Endothelial cell of umbilical vein (primary cell): ENCODE measurements around the gene ADAMTS12. TPM values are rescaled to one million over a fixed set of nuclear protein-coding genes. Genes with fewer than 3 reads are reported as not detected.

Source experiments
- BruUV-seq: library from RNA; stranded (reverse); fragments of 400-500 nt; replicated peaks from 2 replicates; lab custom pipeline; 2021; lab: Mats Ljungman, UMichigan
- CTCF ChIA-PET: fragments of 300-600, 350-600 bp; sonication (Branson Sonifier 250); formaldehyde crosslinking; loops from one replicate; lab custom pipeline; 2021; ENCODE audit warnings: antibody characterized with exemption, inconsistent platforms; lab: Charles Lee
- POLR2A ChIA-PET: fragments of 300-600, 350-600 bp; sonication (Branson Sonifier 250); formaldehyde crosslinking; loops from one replicate; lab custom pipeline; 2021; ENCODE audit warnings: antibody characterized with exemption, inconsistent platforms; lab: Charles Lee
- DNase-seq: peaks from one replicate; pipeline ENCODE4 v3.0.0-alpha.2; 2011; ENCODE audit warnings: low read depth, low spot score
- FAIRE-seq: peaks from 2 replicates; lab custom pipeline; 2011; peaks lifted over from hg19 to GRCh38; lab: Jason Lieb, UNC
- H2AFZ ChIP-seq: 2 replicates; pipeline ENCODE4 v1.6.0; 2012; ENCODE audit warnings: low read depth, low read length, control low read depth, inconsistent platforms
- H3K27ac ChIP-seq: 2 replicates; pipeline ENCODE4 v1.5.1; 2011; ENCODE audit warnings: low read depth, mild to moderate bottlenecking, control low read depth, low read length, moderate library complexity; ENCODE audit not compliant: insufficient read depth
- H3K27me3 ChIP-seq, 2 experiments: 2 replicates each; pipeline versions ENCODE4 v1.6.0 to v1.6.1; 2011; ENCODE audit warnings: low read length in 2 of 2, mixed read lengths in 1 of 2; ENCODE audit not compliant: control insufficient read depth in 2 of 2, insufficient read depth in 2 of 2
- H3K36me3 ChIP-seq, 2 experiments: 2 replicates in 1 of 2; 3 replicates in 1 of 2; pipeline ENCODE4 v1.5.1; 2011; ENCODE audit warnings: low read length in 2 of 2, mild to moderate bottlenecking in 1 of 2, moderate library complexity in 1 of 2; ENCODE audit not compliant: control insufficient read depth in 2 of 2, insufficient read depth in 2 of 2; ENCODE audit errors: extremely low read depth in 1 of 2
- H3K4me1 ChIP-seq: 3 replicates; pipeline ENCODE4 v1.5.1; 2011; ENCODE audit warnings: mild to moderate bottlenecking, low read length; ENCODE audit not compliant: control insufficient read depth, insufficient read depth; ENCODE audit errors: extremely low read depth
- H3K4me2 ChIP-seq: 2 replicates; pipeline ENCODE4 v1.6.1; 2011; ENCODE audit warnings: low read length, control low read depth, mixed read lengths; ENCODE audit not compliant: insufficient read depth
- H3K4me3 ChIP-seq, 3 experiments: fragments of 200-600 bp in 1 of 3; sonication (generic), shearing (Covaris generic) in 1 of 3; replicated peaks in 1 of 3; 2 replicates each; pipeline ENCODE4 v1.5.1; 2011 to 2016; ENCODE audit warnings: control low read depth in 3 of 3, low read length in 3 of 3, mild to moderate bottlenecking in 2 of 3, inconsistent platforms in 1 of 3, low read depth in 1 of 3, moderate library complexity in 1 of 3; ENCODE audit not compliant: insufficient read depth in 1 of 3
- H3K79me2 ChIP-seq: 2 replicates; pipeline ENCODE4 v1.6.0; 2012; ENCODE audit warnings: low read length, inconsistent platforms; ENCODE audit not compliant: control insufficient read depth, insufficient read depth
- H3K9ac ChIP-seq: replicated peaks from 2 replicates; pipeline ENCODE3; 2011; ENCODE audit warnings: low read length, control low read depth; ENCODE audit not compliant: insufficient read depth; ENCODE audit errors: extremely low read depth
- H3K9me1 ChIP-seq: replicated peaks from 3 replicates; pipeline ENCODE4 v1.6.0; 2011; ENCODE audit warnings: mild to moderate bottlenecking, low read length; ENCODE audit not compliant: control insufficient read depth, insufficient read depth; ENCODE audit errors: extremely low read depth
- H3K9me3 ChIP-seq: replicated peaks from 2 replicates; pipeline ENCODE4 v1.5.1; 2012; ENCODE audit warnings: low read length, inconsistent platforms; ENCODE audit not compliant: control insufficient read depth, insufficient read depth
- H4K20me1 ChIP-seq: replicated peaks from 2 replicates; pipeline ENCODE3; 2011; ENCODE audit warnings: mild to moderate bottlenecking, low read length; ENCODE audit not compliant: control insufficient read depth, insufficient read depth; ENCODE audit errors: extremely low read depth
- EZH2 ChIP-seq: IDR thresholded peaks from 2 replicates; pipeline ENCODE4 v1.6.1; 2012; ENCODE audit warnings: borderline replicate concordance, low read depth, mild to moderate bottlenecking, moderate library complexity, low read length, inconsistent platforms; ENCODE audit not compliant: severe bottlenecking
- FOS ChIP-seq: IDR thresholded peaks from 2 replicates; pipeline ENCODE4 v1.6.1; 2011; ENCODE audit warnings: mild to moderate bottlenecking, low read length, moderate library complexity, borderline replicate concordance; ENCODE audit not compliant: insufficient read depth
- GATA2 ChIP-seq: IDR thresholded peaks from 2 replicates; pipeline ENCODE4 v1.7.0; 2011; ENCODE audit warnings: low read depth, mild to moderate bottlenecking, moderate library complexity, mixed read lengths, low read length; ENCODE audit not compliant: insufficient read length, insufficient read depth
- JUN ChIP-seq: IDR thresholded peaks from 2 replicates; pipeline ENCODE4 v1.6.1; 2011; ENCODE audit warnings: borderline replicate concordance, low read depth; ENCODE audit not compliant: insufficient read length, insufficient read depth
- MYC ChIP-seq: IDR thresholded peaks from one replicate; pipeline ENCODE4 v1.6.1; 2011; ENCODE audit warnings: mild to moderate bottlenecking, low read depth, low read length
- POLR2A ChIP-seq: IDR thresholded peaks from 2 replicates; pipeline ENCODE4 v1.6.1; 2012; ENCODE audit warnings: low read depth, mild to moderate bottlenecking, control low read depth, low read length
- POLR2AphosphoS5 ChIP-seq: IDR thresholded peaks from 2 replicates; pipeline ENCODE4 v1.6.1; 2012; ENCODE audit warnings: low read depth, mild to moderate bottlenecking, control low read depth, low read length, moderate library complexity; ENCODE audit not compliant: insufficient read depth
- dilution Hi-C: fragments of 300-500 bp; cut with MboI; formaldehyde crosslinking; loops from one replicate; pipeline ENCODE4 v1.15.0; 2019; ENCODE audit warnings: low sequenced_read_pairs; ENCODE audit not compliant: extremely low pct_ligation_motif_present
- intact Hi-C: fragments of 100-400 bp; cut with micrococcal nuclease; formaldehyde crosslinking; loops from one replicate; pipeline ENCODE4 v1.10.0; 2022
- polyA plus RNA-seq, 4 experiments: library from polyadenylated mRNA; depleted of rRNA in 3 of 4; stranded (reverse) in 3 of 4; unstranded in 1 of 4; fragments of >200 nt; gene quantifications; 2 replicates each; pipeline versions ENCODE4 v1.2.1 to v1.2.3, GENCODE V29; 2011 to 2012; ENCODE audit warnings: missing spikeins in 1 of 4
- total RNA-seq: library from RNA; stranded (reverse); gene quantifications from 2 replicates; pipeline ENCODE4 v1.2.3, GENCODE V29; 2021
- TF ChIP-seq, protein P1 (sequence below), 2 donors: IDR thresholded peaks; 1 replicate in 1 of 2; 2 replicates in 1 of 2; pipeline ENCODE4 v1.5.1; 2011; ENCODE audit warnings: low read length in 2 of 2, mild to moderate bottlenecking in 2 of 2, moderate library complexity in 2 of 2, control low read depth in 1 of 2, inconsistent platforms in 1 of 2, low read depth in 1 of 2; ENCODE audit not compliant: insufficient read depth in 1 of 2; ENCODE audit errors: extremely low read depth in 1 of 2
- TF ChIP-seq, protein P2 (sequence below): IDR thresholded peaks from 2 replicates; pipeline ENCODE4 v1.6.1; 2011; ENCODE audit not compliant: insufficient read depth, insufficient read length

ADAMTS12 gene
- total and polyA plus RNA-seq, 2 donors (not counting 3 experiments of a cell fraction or from before 2014, with no cell fraction given): 0.88 TPM; not detected in 1

DNA sequence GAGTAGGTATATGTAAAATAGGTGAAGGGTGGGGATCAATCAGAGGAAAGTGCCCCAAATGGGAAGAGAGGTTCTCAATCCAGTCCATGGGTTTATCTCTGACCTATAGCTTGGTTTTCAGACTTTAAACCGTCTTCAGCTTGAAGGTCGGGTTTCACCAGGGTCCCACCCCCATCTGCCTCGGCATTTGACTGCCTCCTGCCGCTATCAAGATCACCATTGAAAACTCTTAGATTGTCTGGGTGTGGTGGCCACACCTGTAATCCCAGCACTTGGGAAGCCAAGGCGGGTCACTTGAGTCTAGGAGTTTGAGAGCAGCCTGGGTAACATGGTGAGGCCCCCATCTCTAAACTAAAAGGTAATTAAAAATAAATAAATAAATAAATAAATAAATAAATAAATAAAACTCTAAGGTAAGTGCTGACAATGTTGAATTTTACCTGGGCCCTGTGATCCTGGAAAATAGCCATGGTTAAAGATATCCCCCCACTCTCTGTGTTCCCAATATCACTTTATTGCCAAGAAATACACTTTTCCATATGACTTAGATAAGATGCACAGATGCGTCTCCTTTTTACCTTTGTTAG lies 402.2 kb downstream of the ADAMTS12 start:
- Histone ChIP-seq H3K27me3 (peaks cover 0 to 3% of the 10 kb centered on the region in 2 experiments), H3K9me1 (no peaks in the 10 kb centered on the region), H3K4me2 (no peak overlapping the region), H3K27ac (no peak overlapping the region), H2AFZ (no peak overlapping the region), H3K4me3 (no peak overlapping the region), H3K79me2 (no peaks in the 10 kb centered on the region), H3K36me3 (no peaks in the 10 kb centered on the region), H3K4me1 (peaks cover 2% of the 10 kb centered on the region), H3K9me3 (no peaks in the 10 kb centered on the region), H3K9ac (no peak overlapping the region), H4K20me1 (no peaks in the 10 kb centered on the region)
- BruUV-seq: no TSS peak
- ChIA-PET CTCF (interaction anchor here (2.1 kb wide), 1 partner anchor 446 kb away, joined by 11 read pairs; no protein-coding TSS in a partner anchor), POLR2A (no interaction called here)
- DNase-seq (no peak), FAIRE-seq (no peak)
- no peak for TF ChIP-seq MYC
- no peak for TF ChIP-seq GATA2
- no peak for TF ChIP-seq JUN
- TF ChIP-seq, protein P1, sequence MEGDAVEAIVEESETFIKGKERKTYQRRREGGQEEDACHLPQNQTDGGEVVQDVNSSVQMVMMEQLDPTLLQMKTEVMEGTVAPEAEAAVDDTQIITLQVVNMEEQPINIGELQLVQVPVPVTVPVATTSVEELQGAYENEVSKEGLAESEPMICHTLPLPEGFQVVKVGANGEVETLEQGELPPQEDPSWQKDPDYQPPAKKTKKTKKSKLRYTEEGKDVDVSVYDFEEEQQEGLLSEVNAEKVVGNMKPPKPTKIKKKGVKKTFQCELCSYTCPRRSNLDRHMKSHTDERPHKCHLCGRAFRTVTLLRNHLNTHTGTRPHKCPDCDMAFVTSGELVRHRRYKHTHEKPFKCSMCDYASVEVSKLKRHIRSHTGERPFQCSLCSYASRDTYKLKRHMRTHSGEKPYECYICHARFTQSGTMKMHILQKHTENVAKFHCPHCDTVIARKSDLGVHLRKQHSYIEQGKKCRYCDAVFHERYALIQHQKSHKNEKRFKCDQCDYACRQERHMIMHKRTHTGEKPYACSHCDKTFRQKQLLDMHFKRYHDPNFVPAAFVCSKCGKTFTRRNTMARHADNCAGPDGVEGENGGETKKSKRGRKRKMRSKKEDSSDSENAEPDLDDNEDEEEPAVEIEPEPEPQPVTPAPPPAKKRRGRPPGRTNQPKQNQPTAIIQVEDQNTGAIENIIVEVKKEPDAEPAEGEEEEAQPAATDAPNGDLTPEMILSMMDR (IDR thresholded peaks at IDR 0.05; ENCODE audit: extremely low read depth in 1 of 2, insufficient read depth in 1 of 2, low read depth in 1 of 2, low read length in 2 of 2): no peak
- TF ChIP-seq POLR2A: no peak
- no peak for TF ChIP-seq FOS
- TF ChIP-seq, protein P2, sequence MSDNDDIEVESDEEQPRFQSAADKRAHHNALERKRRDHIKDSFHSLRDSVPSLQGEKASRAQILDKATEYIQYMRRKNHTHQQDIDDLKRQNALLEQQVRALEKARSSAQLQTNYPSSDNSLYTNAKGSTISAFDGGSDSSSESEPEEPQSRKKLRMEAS: no peak
- TF ChIP-seq EZH2: no peak
- no peak for TF ChIP-seq POLR2AphosphoS5
- intact Hi-C loops (loop anchor here (10.0 kb wide), 1 partner anchor 1185 kb away; no protein-coding TSS in a partner anchor), dilution Hi-C loops (no loop called here)
